Measurements from ENCODE around the gene FARSB.

GRCh38 chr2:222575618-222576017 lies 80.3 kb downstream of the FARSB start:
- TF ChIP-seq, protein P1, sequence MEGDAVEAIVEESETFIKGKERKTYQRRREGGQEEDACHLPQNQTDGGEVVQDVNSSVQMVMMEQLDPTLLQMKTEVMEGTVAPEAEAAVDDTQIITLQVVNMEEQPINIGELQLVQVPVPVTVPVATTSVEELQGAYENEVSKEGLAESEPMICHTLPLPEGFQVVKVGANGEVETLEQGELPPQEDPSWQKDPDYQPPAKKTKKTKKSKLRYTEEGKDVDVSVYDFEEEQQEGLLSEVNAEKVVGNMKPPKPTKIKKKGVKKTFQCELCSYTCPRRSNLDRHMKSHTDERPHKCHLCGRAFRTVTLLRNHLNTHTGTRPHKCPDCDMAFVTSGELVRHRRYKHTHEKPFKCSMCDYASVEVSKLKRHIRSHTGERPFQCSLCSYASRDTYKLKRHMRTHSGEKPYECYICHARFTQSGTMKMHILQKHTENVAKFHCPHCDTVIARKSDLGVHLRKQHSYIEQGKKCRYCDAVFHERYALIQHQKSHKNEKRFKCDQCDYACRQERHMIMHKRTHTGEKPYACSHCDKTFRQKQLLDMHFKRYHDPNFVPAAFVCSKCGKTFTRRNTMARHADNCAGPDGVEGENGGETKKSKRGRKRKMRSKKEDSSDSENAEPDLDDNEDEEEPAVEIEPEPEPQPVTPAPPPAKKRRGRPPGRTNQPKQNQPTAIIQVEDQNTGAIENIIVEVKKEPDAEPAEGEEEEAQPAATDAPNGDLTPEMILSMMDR (IDR thresholded peaks at IDR 0.05), result no peak
- no peak for TF ChIP-seq POLR2A (IDR thresholded peaks at IDR 0.05)
